Chondrocyte (in vitro differentiated cells): Measurements from ENCODE around the gene RPAP2. TPM values are rescaled to one million over a fixed set of nuclear protein-coding genes. Genes with fewer than 3 reads are reported as not detected.

Experiments
- DNase-seq: peaks from one replicate; pipeline ENCODE4 v3.0.0; 2021; ENCODE audit warnings: mixed read lengths, low spot score
- H3K27ac Mint-ChIP-seq: one replicate; pipeline ENCODE4 v1.8.0; 2021; ENCODE audit warnings: mild to moderate bottlenecking, moderate library complexity, mixed read lengths; ENCODE audit not compliant: unreplicated experiment
- H3K27me3 Mint-ChIP-seq: 2 replicates; pipeline ENCODE4 v1.8.0; 2021; ENCODE audit warnings: low read depth, mixed read lengths
- H3K36me3 Mint-ChIP-seq: 2 replicates; pipeline ENCODE4 v1.8.0; 2021; ENCODE audit warnings: low read depth, mixed read lengths
- H3K4me1 Mint-ChIP-seq: 2 replicates; pipeline ENCODE4 v1.8.0; 2021; ENCODE audit warnings: low read depth, mild to moderate bottlenecking, mixed read lengths
- H3K4me3 Mint-ChIP-seq: one replicate; pipeline ENCODE4 v1.8.0; 2021; ENCODE audit warnings: mild to moderate bottlenecking, moderate library complexity, mixed read lengths; ENCODE audit not compliant: unreplicated experiment
- H3K9me3 Mint-ChIP-seq: 2 replicates; pipeline ENCODE4 v1.8.0; 2021; ENCODE audit warnings: low read depth, mixed read lengths
- CTCF ChIP-seq: fragments of 200-600 bp; sonication (generic); IDR thresholded peaks from 2 replicates; pipeline ENCODE4 v1.5.0; 2021; ENCODE audit warnings: antibody characterized with exemption, mild to moderate bottlenecking, moderate library complexity
- total RNA-seq: library from RNA; stranded (reverse); gene quantifications from 3 replicates; pipeline ENCODE4 v1.2.1, GENCODE V29; 2021

The RPAP2 gene
- total RNA-seq, 1 donor from 2014 or later = 25.3 TPM

- no peak for DNase-seq
- H3K9me3 Mint-ChIP-seq = no peaks in the 10 kb centered on the region
- H3K27ac Mint-ChIP-seq = no peak overlapping the region
- no peaks in the 10 kb centered on the region for H3K27me3 Mint-ChIP-seq
- H3K4me1 Mint-ChIP-seq = no peaks in the 10 kb centered on the region
- peaks cover 17% of the 10 kb centered on the region for H3K36me3 Mint-ChIP-seq
- H3K4me3 Mint-ChIP-seq = no peak overlapping the region
- TF ChIP-seq CTCF = no peak
Measured at GRCh38 chr1:92363401-92363800, 64.5 kb downstream of the RPAP2 start.

- Mint-ChIP-seq H3K27ac (no peak overlapping the region), H3K4me3 (no peak overlapping the region), H3K27me3 (no peaks in the 10 kb centered on the region), H3K4me1 (no peaks in the 10 kb centered on the region), H3K36me3 (peaks cover 12% of the 10 kb centered on the region), H3K9me3 (no peaks in the 10 kb centered on the region)
- no peak for TF ChIP-seq CTCF
- DNase-seq = no peak
Measured at GRCh38 chr1:92365378-92366039, 66.7 kb downstream of the RPAP2 start.

- Mint-ChIP-seq H3K4me1 (no peaks in the 10 kb centered on the region), H3K27ac (no peak overlapping the region), H3K9me3 (no peaks in the 10 kb centered on the region), H3K36me3 (peaks cover 12% of the 10 kb centered on the region), H3K4me3 (no peak overlapping the region), H3K27me3 (no peaks in the 10 kb centered on the region)
- TF ChIP-seq CTCF = no peak
- DNase-seq = no peak
Measured at GRCh38 chr1:92366040-92366395, 67.2 kb downstream of the RPAP2 start.

GRCh38 chr1:92367496-92367895, 68.6 kb downstream of the RPAP2 start:
- Mint-ChIP-seq H3K4me3 (no peak overlapping the region), H3K9me3 (no peaks in the 10 kb centered on the region), H3K27me3 (no peaks in the 10 kb centered on the region), H3K36me3 (peaks cover 12% of the 10 kb centered on the region), H3K4me1 (no peaks in the 10 kb centered on the region), H3K27ac (no peak overlapping the region)
- TF ChIP-seq CTCF = no peak
- no peak for DNase-seq

- H3K9me3 Mint-ChIP-seq = no peaks in the 10 kb centered on the region
Measured at GRCh38 chr1:92372164-92372563, 73.3 kb downstream of the RPAP2 start.

More at GRCh38 chr1:92372164-92372563, 73.3 kb downstream of the RPAP2 start:
- H3K27ac Mint-ChIP-seq = no peak overlapping the region
- no peaks in the 10 kb centered on the region for H3K4me1 Mint-ChIP-seq
- H3K4me3 Mint-ChIP-seq = no peak overlapping the region
- no peak for TF ChIP-seq CTCF
- no peak for DNase-seq
- H3K27me3 Mint-ChIP-seq = no peaks in the 10 kb centered on the region
- peaks cover 2% of the 10 kb centered on the region for H3K36me3 Mint-ChIP-seq
